ENCODE data around the gene RPL36. TPM values are rescaled to one million over a fixed set of nuclear protein-coding genes. Genes with fewer than 3 reads are reported as not detected.

The RPL36 gene
- total and polyA plus RNA-seq, 9 of the 15 experiments (the other 6 are each of a cell fraction or from before 2014, with no cell fraction given): 350 to 3,412 (median 1,507) TPM

DNA sequence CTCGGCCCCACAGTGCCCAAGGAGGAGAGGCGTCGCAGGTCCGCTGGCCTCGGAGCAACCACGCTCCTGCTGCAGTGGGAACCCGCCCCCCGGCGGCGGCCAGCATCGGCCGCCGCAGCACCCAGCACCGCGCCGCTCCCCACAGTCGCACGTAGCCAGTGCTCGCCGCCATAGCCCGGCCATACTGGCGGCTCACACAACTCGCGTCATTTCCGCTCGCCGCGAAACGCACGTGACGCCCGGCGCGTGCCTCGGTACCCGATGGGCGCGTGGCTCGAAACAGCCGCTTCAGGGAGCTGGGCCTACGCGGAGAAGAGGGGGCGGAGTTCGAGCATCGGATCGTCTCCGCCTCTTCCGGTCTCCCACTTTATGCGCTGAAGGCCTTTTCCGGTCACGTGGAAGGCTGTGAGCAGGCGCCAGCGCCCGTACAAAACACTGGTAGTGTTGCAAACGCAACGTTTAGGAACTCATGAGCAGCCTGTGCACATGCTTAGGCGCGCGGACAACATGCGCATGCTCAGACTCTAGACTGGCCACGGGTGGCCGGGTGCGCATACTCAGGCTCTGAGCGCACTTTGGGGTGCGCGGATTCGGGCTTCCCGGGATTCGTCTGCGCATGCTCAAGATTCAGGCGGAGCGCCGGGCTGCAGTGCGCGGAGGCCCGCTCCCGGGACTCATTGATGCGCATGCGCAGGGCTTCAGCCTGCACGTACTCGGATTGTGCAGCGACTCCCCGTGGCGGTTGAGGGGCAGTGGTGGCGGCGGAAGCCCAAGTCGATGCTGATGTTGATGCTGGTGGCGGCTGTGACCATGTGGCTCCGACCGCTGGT, 30.1 kb downstream of the RPL36 start, which contains the start of the genes CATSPERD and LONP1 (continued):
- TF ChIP-seq, protein P1, sequence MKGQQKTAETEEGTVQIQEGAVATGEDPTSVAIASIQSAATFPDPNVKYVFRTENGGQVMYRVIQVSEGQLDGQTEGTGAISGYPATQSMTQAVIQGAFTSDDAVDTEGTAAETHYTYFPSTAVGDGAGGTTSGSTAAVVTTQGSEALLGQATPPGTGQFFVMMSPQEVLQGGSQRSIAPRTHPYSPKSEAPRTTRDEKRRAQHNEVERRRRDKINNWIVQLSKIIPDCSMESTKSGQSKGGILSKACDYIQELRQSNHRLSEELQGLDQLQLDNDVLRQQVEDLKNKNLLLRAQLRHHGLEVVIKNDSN (CRISPR knock-in tag; IDR thresholded peaks at IDR 0.05): peak; percentile 97
- no peak for TF ChIP-seq ZNF175 (CRISPR knock-in tag; IDR thresholded peaks at IDR 0.05; ENCODE audit: low read depth)
- no peak for TF ChIP-seq ZNF445 (CRISPR knock-in tag; IDR thresholded peaks at IDR 0.05; ENCODE audit: low read depth)
- TF ChIP-seq PRPF4 (IDR thresholded peaks at IDR 0.05; ENCODE audit: insufficient read depth, low read depth, low read length, poor library complexity, severe bottlenecking): peak; percentile 75
- no peak for TF ChIP-seq HNRNPUL1 (IDR thresholded peaks at IDR 0.05; ENCODE audit: low read length)
- peak; percentile 89 for TF ChIP-seq ATF7 (IDR thresholded peaks at IDR 0.05)
- TF ChIP-seq, protein P2, sequence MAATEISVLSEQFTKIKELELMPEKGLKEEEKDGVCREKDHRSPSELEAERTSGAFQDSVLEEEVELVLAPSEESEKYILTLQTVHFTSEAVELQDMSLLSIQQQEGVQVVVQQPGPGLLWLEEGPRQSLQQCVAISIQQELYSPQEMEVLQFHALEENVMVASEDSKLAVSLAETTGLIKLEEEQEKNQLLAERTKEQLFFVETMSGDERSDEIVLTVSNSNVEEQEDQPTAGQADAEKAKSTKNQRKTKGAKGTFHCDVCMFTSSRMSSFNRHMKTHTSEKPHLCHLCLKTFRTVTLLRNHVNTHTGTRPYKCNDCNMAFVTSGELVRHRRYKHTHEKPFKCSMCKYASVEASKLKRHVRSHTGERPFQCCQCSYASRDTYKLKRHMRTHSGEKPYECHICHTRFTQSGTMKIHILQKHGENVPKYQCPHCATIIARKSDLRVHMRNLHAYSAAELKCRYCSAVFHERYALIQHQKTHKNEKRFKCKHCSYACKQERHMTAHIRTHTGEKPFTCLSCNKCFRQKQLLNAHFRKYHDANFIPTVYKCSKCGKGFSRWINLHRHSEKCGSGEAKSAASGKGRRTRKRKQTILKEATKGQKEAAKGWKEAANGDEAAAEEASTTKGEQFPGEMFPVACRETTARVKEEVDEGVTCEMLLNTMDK (IDR thresholded peaks at IDR 0.05; ENCODE audit: borderline replicate concordance, insufficient read depth, low read depth, low read length, poor library complexity, severe bottlenecking): peak; percentile 34
- TF ChIP-seq PHTF2 (CRISPR knock-in tag; IDR thresholded peaks at IDR 0.05): no peak
- TF ChIP-seq, protein P3, sequence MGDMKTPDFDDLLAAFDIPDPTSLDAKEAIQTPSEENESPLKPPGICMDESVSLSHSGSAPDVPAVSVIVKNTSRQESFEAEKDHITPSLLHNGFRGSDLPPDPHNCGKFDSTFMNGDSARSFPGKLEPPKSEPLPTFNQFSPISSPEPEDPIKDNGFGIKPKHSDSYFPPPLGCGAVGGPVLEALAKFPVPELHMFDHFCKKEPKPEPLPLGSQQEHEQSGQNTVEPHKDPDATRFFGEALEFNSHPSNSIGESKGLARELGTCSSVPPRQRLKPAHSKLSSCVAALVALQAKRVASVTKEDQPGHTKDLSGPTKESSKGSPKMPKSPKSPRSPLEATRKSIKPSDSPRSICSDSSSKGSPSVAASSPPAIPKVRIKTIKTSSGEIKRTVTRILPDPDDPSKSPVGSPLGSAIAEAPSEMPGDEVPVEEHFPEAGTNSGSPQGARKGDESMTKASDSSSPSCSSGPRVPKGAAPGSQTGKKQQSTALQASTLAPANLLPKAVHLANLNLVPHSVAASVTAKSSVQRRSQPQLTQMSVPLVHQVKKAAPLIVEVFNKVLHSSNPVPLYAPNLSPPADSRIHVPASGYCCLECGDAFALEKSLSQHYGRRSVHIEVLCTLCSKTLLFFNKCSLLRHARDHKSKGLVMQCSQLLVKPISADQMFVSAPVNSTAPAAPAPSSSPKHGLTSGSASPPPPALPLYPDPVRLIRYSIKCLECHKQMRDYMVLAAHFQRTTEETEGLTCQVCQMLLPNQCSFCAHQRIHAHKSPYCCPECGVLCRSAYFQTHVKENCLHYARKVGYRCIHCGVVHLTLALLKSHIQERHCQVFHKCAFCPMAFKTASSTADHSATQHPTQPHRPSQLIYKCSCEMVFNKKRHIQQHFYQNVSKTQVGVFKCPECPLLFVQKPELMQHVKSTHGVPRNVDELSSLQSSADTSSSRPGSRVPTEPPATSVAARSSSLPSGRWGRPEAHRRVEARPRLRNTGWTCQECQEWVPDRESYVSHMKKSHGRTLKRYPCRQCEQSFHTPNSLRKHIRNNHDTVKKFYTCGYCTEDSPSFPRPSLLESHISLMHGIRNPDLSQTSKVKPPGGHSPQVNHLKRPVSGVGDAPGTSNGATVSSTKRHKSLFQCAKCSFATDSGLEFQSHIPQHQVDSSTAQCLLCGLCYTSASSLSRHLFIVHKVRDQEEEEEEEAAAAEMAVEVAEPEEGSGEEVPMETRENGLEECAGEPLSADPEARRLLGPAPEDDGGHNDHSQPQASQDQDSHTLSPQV (IDR thresholded peaks at IDR 0.05): no peak
- TF ChIP-seq, protein P4, sequence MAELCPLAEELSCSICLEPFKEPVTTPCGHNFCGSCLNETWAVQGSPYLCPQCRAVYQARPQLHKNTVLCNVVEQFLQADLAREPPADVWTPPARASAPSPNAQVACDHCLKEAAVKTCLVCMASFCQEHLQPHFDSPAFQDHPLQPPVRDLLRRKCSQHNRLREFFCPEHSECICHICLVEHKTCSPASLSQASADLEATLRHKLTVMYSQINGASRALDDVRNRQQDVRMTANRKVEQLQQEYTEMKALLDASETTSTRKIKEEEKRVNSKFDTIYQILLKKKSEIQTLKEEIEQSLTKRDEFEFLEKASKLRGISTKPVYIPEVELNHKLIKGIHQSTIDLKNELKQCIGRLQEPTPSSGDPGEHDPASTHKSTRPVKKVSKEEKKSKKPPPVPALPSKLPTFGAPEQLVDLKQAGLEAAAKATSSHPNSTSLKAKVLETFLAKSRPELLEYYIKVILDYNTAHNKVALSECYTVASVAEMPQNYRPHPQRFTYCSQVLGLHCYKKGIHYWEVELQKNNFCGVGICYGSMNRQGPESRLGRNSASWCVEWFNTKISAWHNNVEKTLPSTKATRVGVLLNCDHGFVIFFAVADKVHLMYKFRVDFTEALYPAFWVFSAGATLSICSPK (IDR thresholded peaks at IDR 0.05; ENCODE audit: borderline replicate concordance): no peak
- TF ChIP-seq MAZ (CRISPR knock-in tag; conservative IDR thresholded peaks at IDR 0.05 in 1 of 2, IDR thresholded peaks at IDR 0.05 in 1 of 2): peak; percentile 77 to 93
- TF ChIP-seq HDAC1 (IDR thresholded peaks at IDR 0.05): peak in 1 of 2 experiments; percentile 98; a peak in 2 of 4 replicates
- no peak for TF ChIP-seq KLF13 (tag; IDR thresholded peaks at IDR 0.05; ENCODE audit: borderline replicate concordance, low read depth)
- TF ChIP-seq MCM2 (IDR thresholded peaks at IDR 0.05; ENCODE audit: low read depth): no peak
- TF ChIP-seq ZNF77 (CRISPR knock-in tag; IDR thresholded peaks at IDR 0.05): no peak
- TF ChIP-seq KLF1 (tag; IDR thresholded peaks at IDR 0.05): 0 out of 2 replicates have a peak, but pooled peaks have one; percentile 33
- TF ChIP-seq KDM2B (CRISPR knock-in tag; IDR thresholded peaks at IDR 0.05): 0 out of 2 replicates have a peak, but pooled peaks have one; percentile 76

Data from K562 (cell line).